GM10266 (cell line): Measurements from ENCODE around the gene TLR3.

Experiments
- DNase-seq: peaks from one replicate; pipeline ENCODE4 v3.0.0; 2012; ENCODE audit errors: extremely low spot score
- CTCF ChIP-seq: IDR thresholded peaks from 2 replicates; pipeline ENCODE4 v1.5.1; 2012; ENCODE audit warnings: mild to moderate bottlenecking, low read depth; ENCODE audit not compliant: control insufficient read depth, insufficient read depth; ENCODE audit errors: missing control alignments

Gene TLR3

GRCh38 chr4:186068581-186069348 is at the start of gene TLR3:
Gene TLR3, plus strand, starts transcription at chr4:186069156. Its CDS starts 7,464 bp downstream, at chr4:186076620.
- no peak for TF ChIP-seq CTCF
- no peak for DNase-seq

GRCh38 chr4:186019269-186019668 is 49.7 kb upstream of the TLR3 start:
- no peak for DNase-seq
- TF ChIP-seq CTCF: no peak

GRCh38 chr4:186020106-186020792 is 48.7 kb upstream of the TLR3 start:
- no peak for DNase-seq
- no peak for TF ChIP-seq CTCF

- no peak for DNase-seq
- no peak for TF ChIP-seq CTCF
These were observed 48.1 kb upstream of the TLR3 start for GRCh38 chr4:186020793-186021407.

- TF ChIP-seq CTCF: peak; percentile 51
- peak; percentile 27 for DNase-seq
These were observed 47.3 kb upstream of the TLR3 start for GRCh38 chr4:186021461-186022167.

GRCh38 chr4:186023975-186024374 is 45.0 kb upstream of the TLR3 start:
- no peak for TF ChIP-seq CTCF

More at GRCh38 chr4:186023975-186024374, 45.0 kb upstream of the TLR3 start:
- DNase-seq: no peak
